Liver (tissue), 9 donors: Measurements from ENCODE around the gene RNF220. TPM values are rescaled to one million over a fixed set of nuclear protein-coding genes. Genes with fewer than 3 reads are reported as not detected.

ENCODE experiments used
- DNase-seq: peaks from one replicate; pipeline ENCODE4 v3.0.0-alpha.2; 2017; ENCODE audit warnings: low spot score
- H3K27ac ChIP-seq, 2 donors: one replicate each; pipeline ENCODE4 v1.7.0; 2013; ENCODE audit warnings: inconsistent platforms in 2 of 2, low read length in 2 of 2, control low read depth in 1 of 2, low read depth in 1 of 2, mild to moderate bottlenecking in 1 of 2
- H3K27me3 ChIP-seq, 4 donors: one replicate each; pipeline versions ENCODE4 v1.6.1 to v1.7.0; 2013; ENCODE audit warnings: low read length in 3 of 4, inconsistent platforms in 1 of 4, mild to moderate bottlenecking in 1 of 4, moderate library complexity in 1 of 4; ENCODE audit not compliant: control insufficient read depth in 4 of 4, insufficient read depth in 4 of 4
- H3K36me3 ChIP-seq, 4 donors: one replicate each; pipeline versions ENCODE4 v1.6.1 to v1.7.0; 2013; ENCODE audit warnings: low read length in 3 of 4, mild to moderate bottlenecking in 3 of 4, low read depth in 1 of 4, moderate library complexity in 1 of 4; ENCODE audit not compliant: control insufficient read depth in 4 of 4, insufficient read depth in 3 of 4
- H3K4me1 ChIP-seq, 4 donors: one replicate each; pipeline versions ENCODE4 v1.6.1 to v1.7.0; 2013; ENCODE audit warnings: low read length in 3 of 4, mild to moderate bottlenecking in 3 of 4, moderate library complexity in 1 of 4; ENCODE audit not compliant: control insufficient read depth in 4 of 4, insufficient read depth in 4 of 4
- H3K4me3 ChIP-seq, 3 donors: one replicate each; pipeline versions ENCODE4 v1.6.1 to v1.7.0; 2013; ENCODE audit warnings: low read length in 3 of 3, control low read depth in 1 of 3, low read depth in 1 of 3, mild to moderate bottlenecking in 1 of 3
- H3K9ac ChIP-seq, 2 donors: one replicate each; pipeline ENCODE4 v1.7.0; 2013; ENCODE audit warnings: low read length in 2 of 2, mild to moderate bottlenecking in 2 of 2, moderate library complexity in 2 of 2, control low read depth in 1 of 2, low read depth in 1 of 2
- H3K9me3 ChIP-seq, 4 donors: one replicate each; pipeline versions ENCODE4 v1.6.1 to v1.7.0; 2013; ENCODE audit warnings: low read length in 3 of 4; ENCODE audit not compliant: control insufficient read depth in 4 of 4
- ATF3 ChIP-seq: IDR thresholded peaks from 2 replicates; pipeline ENCODE4 v1.6.1; 2016; ENCODE audit warnings: antibody characterized with exemption
- CTCF ChIP-seq: fragments of 150-350 bp; IDR thresholded peaks from 2 replicates; pipeline ENCODE4 v1.5.1; 2017; ENCODE audit warnings: improper control_type of control experiment, low read depth, low read length; ENCODE audit not compliant: missing input control
- EGR1 ChIP-seq, 2 donors: IDR thresholded peaks; 2 replicates each; pipeline ENCODE4 v1.6.1; 2016 to 2018; ENCODE audit warnings: antibody characterized with exemption in 2 of 2, low read depth in 2 of 2
- FOXA1 ChIP-seq: IDR thresholded peaks from 2 replicates; pipeline ENCODE4 v1.6.1; 2016; ENCODE audit warnings: antibody characterized with exemption
- FOXA2 ChIP-seq: IDR thresholded peaks from 2 replicates; pipeline ENCODE4 v1.6.1; 2016; ENCODE audit warnings: antibody characterized with exemption
- GABPA ChIP-seq, 2 donors: IDR thresholded peaks in 1 of 2; conservative IDR thresholded peaks in 1 of 2; 2 replicates each; pipeline ENCODE4 v1.6.1; 2016; ENCODE audit warnings: antibody characterized with exemption in 2 of 2, mild to moderate bottlenecking in 1 of 2, moderate library complexity in 1 of 2
- HNF4A ChIP-seq, 2 donors: conservative IDR thresholded peaks; 2 replicates each; pipeline ENCODE4 v1.6.1; 2016; ENCODE audit warnings: antibody characterized with exemption in 2 of 2, mild to moderate bottlenecking in 2 of 2
- HNF4G ChIP-seq: IDR thresholded peaks from 2 replicates; pipeline ENCODE4 v1.6.1; 2016; ENCODE audit warnings: antibody characterized with exemption
- JUND ChIP-seq, 2 donors: IDR thresholded peaks; 2 replicates each; pipeline ENCODE4 v1.6.1; 2016; ENCODE audit warnings: antibody characterized with exemption in 2 of 2
- RAD21 ChIP-seq, 2 donors: IDR thresholded peaks; 2 replicates each; pipeline ENCODE4 v1.6.1; 2016; ENCODE audit warnings: antibody characterized with exemption in 2 of 2, mild to moderate bottlenecking in 2 of 2
- RXRA ChIP-seq, 2 donors: IDR thresholded peaks; 2 replicates each; pipeline ENCODE4 v1.6.1; 2017 to 2018; ENCODE audit warnings: antibody characterized with exemption in 2 of 2, mild to moderate bottlenecking in 1 of 2
- SP1 ChIP-seq: IDR thresholded peaks from 2 replicates; pipeline ENCODE4 v1.6.1; 2018; ENCODE audit warnings: antibody characterized with exemption, mild to moderate bottlenecking
- TAF1 ChIP-seq: conservative IDR thresholded peaks from 2 replicates; pipeline ENCODE4 v1.6.1; 2016; ENCODE audit warnings: antibody characterized with exemption, mild to moderate bottlenecking
- YY1 ChIP-seq: IDR thresholded peaks from 2 replicates; pipeline ENCODE4 v1.6.1; 2016; ENCODE audit warnings: antibody characterized with exemption, mild to moderate bottlenecking
- ZBTB33 ChIP-seq: IDR thresholded peaks from 2 replicates; pipeline ENCODE4 v1.6.1; 2016; ENCODE audit warnings: antibody characterized with exemption
- WGBS: extraction: QIAGEN DNeasy Blood & Tissue Kit; methylation state at CpG from one replicate; pipeline ENCODE4 v1.1.7; 2013; 5-methylcytosine and 5-hydroxymethylcytosine counted together
- polyA plus RNA-seq, 2 donors: library from polyadenylated mRNA; stranded (reverse) in 1 of 2; unstranded in 1 of 2; fragments of 200-250 nt in 1 of 2; fragments of >200 nt in 1 of 2; fragmentation: Nextera tagmentation in 1 of 2; extraction: Ambion mirVana in 1 of 2; gene quantifications; one replicate each; pipeline versions ENCODE4 v1.2.1 to v1.2.3, GENCODE V29; 2013 to 2015
- total RNA-seq, 2 donors: library from RNA; depleted of rRNA; stranded (reverse); fragments of >200 nt; gene quantifications; one replicate each; pipeline ENCODE4 v1.2.3, GENCODE V29; 2014
- TF ChIP-seq, protein P1 (sequence below): IDR thresholded peaks from 2 replicates; pipeline ENCODE4 v1.6.1; 2016; ENCODE audit warnings: antibody characterized with exemption
- TF ChIP-seq, protein P2 (sequence below): IDR thresholded peaks from 2 replicates; pipeline ENCODE4 v1.6.1; 2016; ENCODE audit warnings: antibody characterized with exemption, mild to moderate bottlenecking
- donor health status: healthy.
- donor health status: healthy.
- donor health status: healthy.
- donor health status: healthy.
- donor health status: healthy.

Gene RNF220
- total and polyA plus RNA-seq, 4 donors = 18.2 to 35.8 (median 26.1) TPM

DNA sequence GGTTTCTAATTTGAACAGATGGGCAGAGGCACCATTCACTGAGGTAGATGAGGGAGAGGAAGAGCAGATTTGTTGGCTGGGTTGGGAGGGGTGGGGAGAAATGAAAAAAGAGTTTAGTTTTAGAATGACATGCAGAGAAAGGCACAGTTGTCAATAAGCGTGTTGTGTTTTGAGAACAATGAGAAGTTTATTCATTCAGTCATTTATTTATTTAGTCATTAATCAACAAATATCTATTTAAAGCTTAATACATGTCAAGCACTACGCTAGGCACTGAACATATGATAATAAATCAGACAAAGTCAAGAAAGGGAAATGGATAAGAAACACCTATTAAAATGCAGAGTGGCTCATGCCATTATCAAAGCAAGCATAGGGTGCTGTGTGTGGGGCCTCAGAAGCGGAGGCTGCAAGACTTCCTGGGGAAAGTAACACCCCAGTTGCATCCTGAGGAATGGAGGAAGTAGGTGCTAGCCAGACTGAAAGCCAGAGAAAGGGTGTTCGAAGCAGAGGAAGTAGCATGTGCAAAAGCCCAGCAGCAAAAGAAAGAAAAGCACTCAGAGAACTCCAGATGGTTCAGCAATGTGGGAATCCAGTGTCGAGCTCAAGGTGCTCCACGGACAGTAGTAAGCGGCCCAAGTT, 114.1 kb downstream of the RNF220 start:
- H3K27me3 ChIP-seq = peaks cover 0 to 2% (median 1%) of the 10 kb centered on the region in 4 donors
- no peak for DNase-seq
- TF ChIP-seq CTCF (no peak), FOXA1 (no peak), RAD21 (IDR thresholded peaks at IDR 0.05) (no peak)
- TF ChIP-seq, protein P1, sequence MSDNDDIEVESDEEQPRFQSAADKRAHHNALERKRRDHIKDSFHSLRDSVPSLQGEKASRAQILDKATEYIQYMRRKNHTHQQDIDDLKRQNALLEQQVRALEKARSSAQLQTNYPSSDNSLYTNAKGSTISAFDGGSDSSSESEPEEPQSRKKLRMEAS = no peak
- H3K9me3 ChIP-seq = no peaks in the 10 kb centered on the region
- 75% methylated on average over 7 of the region's 7 CpGs for WGBS
- H3K4me3 ChIP-seq = no peak overlapping the region
- no peaks in the 10 kb centered on the region for H3K36me3 ChIP-seq
- H3K4me1 ChIP-seq = no peaks in the 10 kb centered on the region
- H3K9ac ChIP-seq = no peak overlapping the region
- H3K27ac ChIP-seq = no peak overlapping the region

DNA sequence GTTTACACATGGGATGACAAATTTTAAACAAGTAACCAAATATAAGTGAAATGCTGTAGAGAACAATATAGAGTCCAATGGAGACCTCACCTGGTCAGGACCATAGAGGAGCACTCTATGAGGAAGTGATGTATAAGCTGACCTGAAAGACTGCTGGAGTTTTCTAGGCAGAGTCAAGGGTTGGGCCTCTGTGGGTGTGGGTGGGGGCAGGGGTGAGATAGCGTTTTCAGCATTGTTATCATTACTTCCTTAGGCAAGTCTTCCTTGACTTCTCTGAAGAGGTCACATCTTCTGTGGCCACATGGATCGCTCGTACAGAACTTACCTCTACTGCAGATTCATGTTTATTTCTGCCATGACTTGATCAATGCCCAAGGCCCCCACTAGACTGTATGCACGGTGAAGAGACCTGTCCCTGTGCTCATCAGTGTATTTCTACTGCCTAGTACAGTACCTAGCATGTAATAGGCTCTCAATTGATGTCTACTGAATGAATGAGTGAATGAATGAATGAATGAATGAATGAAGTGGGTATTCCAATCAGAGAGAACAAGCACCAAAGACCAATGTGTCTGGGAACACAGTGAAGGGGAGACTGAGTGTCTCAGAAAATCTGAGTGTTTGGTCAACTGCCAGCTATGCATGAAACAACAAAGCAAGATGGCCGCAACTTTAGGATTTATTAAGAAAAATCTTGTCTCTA, 116.5 kb downstream of the RNF220 start:
- no peaks in the 10 kb centered on the region for H3K36me3 ChIP-seq
- H3K9ac ChIP-seq = no peak overlapping the region
- DNase-seq = no peak
- 89% methylated on average over 5 of the region's 5 CpGs for WGBS
- no peaks in the 10 kb centered on the region for H3K9me3 ChIP-seq
- TF ChIP-seq ZBTB33 (no peak), CTCF (no peak), FOXA2 (no peak), TAF1 (no peak), HNF4G (no peak), YY1 (no peak), ATF3 (no peak), RAD21 (IDR thresholded peaks at IDR 0.05) (no peak), SP1 (no peak), HNF4A (conservative IDR thresholded peaks at IDR 0.05) (no peak), JUND (IDR thresholded peaks at IDR 0.05) (no peak), RXRA (IDR thresholded peaks at IDR 0.05) (no peak), GABPA (IDR thresholded peaks at IDR 0.05 in 1 of 2, conservative IDR thresholded peaks at IDR 0.05 in 1 of 2) (no peak), FOXA1 (no peak), EGR1 (IDR thresholded peaks at IDR 0.05; ENCODE audit: low read depth in 2 of 2) (no peak)
- TF ChIP-seq, protein P2, sequence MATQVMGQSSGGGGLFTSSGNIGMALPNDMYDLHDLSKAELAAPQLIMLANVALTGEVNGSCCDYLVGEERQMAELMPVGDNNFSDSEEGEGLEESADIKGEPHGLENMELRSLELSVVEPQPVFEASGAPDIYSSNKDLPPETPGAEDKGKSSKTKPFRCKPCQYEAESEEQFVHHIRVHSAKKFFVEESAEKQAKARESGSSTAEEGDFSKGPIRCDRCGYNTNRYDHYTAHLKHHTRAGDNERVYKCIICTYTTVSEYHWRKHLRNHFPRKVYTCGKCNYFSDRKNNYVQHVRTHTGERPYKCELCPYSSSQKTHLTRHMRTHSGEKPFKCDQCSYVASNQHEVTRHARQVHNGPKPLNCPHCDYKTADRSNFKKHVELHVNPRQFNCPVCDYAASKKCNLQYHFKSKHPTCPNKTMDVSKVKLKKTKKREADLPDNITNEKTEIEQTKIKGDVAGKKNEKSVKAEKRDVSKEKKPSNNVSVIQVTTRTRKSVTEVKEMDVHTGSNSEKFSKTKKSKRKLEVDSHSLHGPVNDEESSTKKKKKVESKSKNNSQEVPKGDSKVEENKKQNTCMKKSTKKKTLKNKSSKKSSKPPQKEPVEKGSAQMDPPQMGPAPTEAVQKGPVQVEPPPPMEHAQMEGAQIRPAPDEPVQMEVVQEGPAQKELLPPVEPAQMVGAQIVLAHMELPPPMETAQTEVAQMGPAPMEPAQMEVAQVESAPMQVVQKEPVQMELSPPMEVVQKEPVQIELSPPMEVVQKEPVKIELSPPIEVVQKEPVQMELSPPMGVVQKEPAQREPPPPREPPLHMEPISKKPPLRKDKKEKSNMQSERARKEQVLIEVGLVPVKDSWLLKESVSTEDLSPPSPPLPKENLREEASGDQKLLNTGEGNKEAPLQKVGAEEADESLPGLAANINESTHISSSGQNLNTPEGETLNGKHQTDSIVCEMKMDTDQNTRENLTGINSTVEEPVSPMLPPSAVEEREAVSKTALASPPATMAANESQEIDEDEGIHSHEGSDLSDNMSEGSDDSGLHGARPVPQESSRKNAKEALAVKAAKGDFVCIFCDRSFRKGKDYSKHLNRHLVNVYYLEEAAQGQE = no peak
- TF ChIP-seq, protein P1 = no peak
- H3K27me3 ChIP-seq = peaks cover 0 to 2% (median 0%) of the 10 kb centered on the region in 4 donors
- H3K4me1 ChIP-seq = no peaks in the 10 kb centered on the region
- no peak overlapping the region for H3K4me3 ChIP-seq
- no peak overlapping the region for H3K27ac ChIP-seq
